OCI-LY7 (cell line): ENCODE data around the gene GLS. TPM values are rescaled to one million over a fixed set of nuclear protein-coding genes. Genes with fewer than 3 reads are reported as not detected.
"Not testable (repeated sequence)": the region's sequence is repeated elsewhere in the genome, so short reads cannot be mapped to it uniquely, and the experiment has no call there.

Experiments used
- BruUV-seq: library from RNA; stranded (reverse); fragments of 400-500 nt; replicated peaks from 2 replicates; lab custom pipeline; 2021; lab: Mats Ljungman, UMichigan
- CTCF ChIA-PET: fragments of 300-600 bp; sonication (Branson Sonifier 250); formaldehyde crosslinking; loops from one replicate; lab custom pipeline; 2022; ENCODE audit warnings: antibody characterized with exemption; ENCODE audit not compliant: unreplicated experiment; lab: Charles Lee
- POLR2A ChIA-PET: fragments of 300-600 bp; sonication (Branson Sonifier 250); formaldehyde crosslinking; loops from one replicate; lab custom pipeline; 2022; ENCODE audit warnings: antibody characterized with exemption; lab: Charles Lee
- DNase-seq: peaks from one replicate; pipeline ENCODE4 v3.0.0-alpha.2; 2015; ENCODE audit warnings: low spot score
- H2AFZ ChIP-seq: fragments of 200-600 bp; sonication (generic), shearing (Covaris generic); 2 replicates; pipeline ENCODE4 v1.6.1; 2014; ENCODE audit warnings: mild to moderate bottlenecking, antibody characterized with exemption, low read length, moderate library complexity
- H3K27ac ChIP-seq: fragments of 200-600 bp; sonication (generic); 2 replicates; pipeline ENCODE4 v1.5.1; 2014; ENCODE audit warnings: mixed run types, low read depth, mild to moderate bottlenecking, moderate library complexity, low read length, inconsistent platforms; ENCODE audit not compliant: poor library complexity, severe bottlenecking
- H3K36me3 ChIP-seq: fragments of 200-600 bp; sonication (generic); 2 replicates; pipeline ENCODE4 v1.6.1; 2014; ENCODE audit warnings: mild to moderate bottlenecking, antibody characterized with exemption, low read length, moderate library complexity, mixed read lengths; ENCODE audit not compliant: insufficient read depth
- H3K4me1 ChIP-seq: fragments of 200-600 bp; sonication (generic); 2 replicates; pipeline ENCODE4 v1.5.1; 2014; ENCODE audit warnings: mild to moderate bottlenecking, low read length; ENCODE audit not compliant: insufficient read depth, poor library complexity, severe bottlenecking
- H3K4me2 ChIP-seq: fragments of 200-600 bp; sonication (generic); 2 replicates; pipeline ENCODE4 v1.6.1; 2014; ENCODE audit warnings: mild to moderate bottlenecking, low read length
- H3K4me3 ChIP-seq: fragments of 200-600 bp; sonication (generic); 2 replicates; pipeline ENCODE4 v1.5.1; 2014; ENCODE audit warnings: mild to moderate bottlenecking, low read depth, low read length; ENCODE audit not compliant: poor library complexity, severe bottlenecking
- H3K79me2 ChIP-seq: fragments of 200-600 bp; sonication (generic); 2 replicates; pipeline ENCODE4 v1.6.1; 2016; ENCODE audit warnings: low read depth, mild to moderate bottlenecking, low read length, moderate library complexity, mixed read lengths; ENCODE audit not compliant: insufficient read depth
- H3K9me2 ChIP-seq: fragments of 200-600 bp; sonication (generic); 2 replicates; pipeline ENCODE4 v1.6.1; 2016; ENCODE audit warnings: mild to moderate bottlenecking, low read length, mixed read lengths; ENCODE audit not compliant: insufficient read depth
- H3K9me3 ChIP-seq: fragments of 200-600 bp; sonication (generic); 2 replicates; pipeline ENCODE4 v1.6.1; 2014; ENCODE audit warnings: mild to moderate bottlenecking, mixed run types, low read length, mixed read lengths
- H4K20me1 ChIP-seq: fragments of 200-600 bp; sonication (generic); 2 replicates; pipeline ENCODE4 v1.6.1; 2014; ENCODE audit warnings: mild to moderate bottlenecking, antibody characterized with exemption, low read length, moderate library complexity, mixed read lengths; ENCODE audit not compliant: insufficient read depth
- EZH2phosphoT487 ChIP-seq: fragments of 200-600 bp; sonication (generic); IDR thresholded peaks from 2 replicates; pipeline ENCODE4 v1.6.1; 2018; ENCODE audit warnings: low read depth, borderline replicate concordance, mild to moderate bottlenecking, mixed run types, antibody characterized with exemption, low read length, moderate library complexity, mixed read lengths
- intact Hi-C: fragments of 100-400 bp; cut with micrococcal nuclease; formaldehyde crosslinking; loops from one replicate; pipeline ENCODE4 v1.10.0; 2022; ENCODE audit not compliant: unreplicated experiment
- total RNA-seq, 2 experiments: library from RNA; depleted of rRNA in 1 of 2; stranded (reverse); fragments of >200 nt in 1 of 2; shearing (Covaris generic) in 1 of 2; gene quantifications; 2 replicates each; pipeline ENCODE4 v1.2.3, GENCODE V29; 2014 to 2022
- TF ChIP-seq, protein P1 (sequence below): fragments of 200-600 bp; sonication (generic); conservative IDR thresholded peaks from 2 replicates; pipeline ENCODE4 v1.5.1; 2014; ENCODE audit warnings: mild to moderate bottlenecking, antibody characterized with exemption, low read length, moderate library complexity, mixed read lengths

The GLS gene
- total RNA-seq, 2 experiments from 2014 or later = 102 to 103 TPM

DNA sequence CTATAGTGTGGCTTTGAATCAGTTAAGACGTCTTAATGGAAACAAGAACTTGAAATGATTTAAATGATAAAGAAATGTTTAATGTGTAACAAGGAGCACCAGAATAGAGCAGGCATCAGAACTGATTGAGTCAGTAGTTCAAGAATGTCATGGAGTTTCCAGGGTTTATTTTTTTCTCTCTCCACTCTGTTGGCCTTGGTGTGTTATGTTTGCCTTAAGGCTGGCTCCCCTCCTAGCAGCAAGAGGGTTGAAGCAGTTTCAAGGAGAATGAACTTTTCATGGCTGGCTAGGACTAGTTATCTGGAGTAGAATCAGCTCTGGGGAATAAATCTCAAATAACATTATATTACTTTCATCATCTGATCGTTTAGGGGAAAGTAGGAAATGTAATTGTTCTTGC, 13.4 kb upstream of the GLS start:
- H4K20me1 ChIP-seq = no peaks in the 10 kb centered on the region
- CTCF ChIA-PET = no interaction called here
- H3K36me3 ChIP-seq = no peaks in the 10 kb centered on the region
- intact Hi-C loops = no loop called here
- H3K4me2 ChIP-seq = no peak overlapping the region
- no TSS peak for BruUV-seq
- H3K9me3 ChIP-seq = no peaks in the 10 kb centered on the region
- no peak for TF ChIP-seq EZH2phosphoT487
- TF ChIP-seq, protein P1, sequence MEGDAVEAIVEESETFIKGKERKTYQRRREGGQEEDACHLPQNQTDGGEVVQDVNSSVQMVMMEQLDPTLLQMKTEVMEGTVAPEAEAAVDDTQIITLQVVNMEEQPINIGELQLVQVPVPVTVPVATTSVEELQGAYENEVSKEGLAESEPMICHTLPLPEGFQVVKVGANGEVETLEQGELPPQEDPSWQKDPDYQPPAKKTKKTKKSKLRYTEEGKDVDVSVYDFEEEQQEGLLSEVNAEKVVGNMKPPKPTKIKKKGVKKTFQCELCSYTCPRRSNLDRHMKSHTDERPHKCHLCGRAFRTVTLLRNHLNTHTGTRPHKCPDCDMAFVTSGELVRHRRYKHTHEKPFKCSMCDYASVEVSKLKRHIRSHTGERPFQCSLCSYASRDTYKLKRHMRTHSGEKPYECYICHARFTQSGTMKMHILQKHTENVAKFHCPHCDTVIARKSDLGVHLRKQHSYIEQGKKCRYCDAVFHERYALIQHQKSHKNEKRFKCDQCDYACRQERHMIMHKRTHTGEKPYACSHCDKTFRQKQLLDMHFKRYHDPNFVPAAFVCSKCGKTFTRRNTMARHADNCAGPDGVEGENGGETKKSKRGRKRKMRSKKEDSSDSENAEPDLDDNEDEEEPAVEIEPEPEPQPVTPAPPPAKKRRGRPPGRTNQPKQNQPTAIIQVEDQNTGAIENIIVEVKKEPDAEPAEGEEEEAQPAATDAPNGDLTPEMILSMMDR = no peak
- no peaks in the 10 kb centered on the region for H3K79me2 ChIP-seq
- POLR2A ChIA-PET = interaction anchor here (0.6 to 1.1 kb wide), 3 partner anchors 8 to 148 kb away, joined by 3 to 5 read pairs (median 4); no protein-coding TSS in a partner anchor
- DNase-seq = no peak
- no peak overlapping the region for H2AFZ ChIP-seq
- no peaks in the 10 kb centered on the region for H3K4me1 ChIP-seq
- H3K4me3 ChIP-seq = no peak overlapping the region
- no peaks in the 10 kb centered on the region for H3K9me2 ChIP-seq
- no peak overlapping the region for H3K27ac ChIP-seq

DNA sequence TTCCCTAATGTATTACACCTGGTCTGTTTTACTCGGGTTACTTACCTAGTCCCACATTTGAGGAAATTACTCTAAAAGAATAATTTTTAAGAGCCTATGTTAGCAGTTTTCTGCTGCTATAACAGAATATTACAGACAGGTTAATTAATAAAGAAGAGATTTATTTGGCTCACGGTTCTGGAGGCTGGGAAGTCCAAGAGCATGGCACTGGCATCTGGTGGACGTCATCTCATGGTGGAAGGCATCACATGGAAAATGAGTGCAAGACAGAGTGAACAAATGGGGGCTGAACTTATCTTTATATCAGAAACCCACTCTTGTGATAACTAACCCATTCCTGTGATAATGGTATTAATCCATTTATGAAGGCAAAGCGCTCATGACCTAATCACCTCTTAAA, 12.8 kb upstream of the GLS start:
- H3K4me3 ChIP-seq = no peak overlapping the region
- no peak overlapping the region for H2AFZ ChIP-seq
- ChIA-PET CTCF (no interaction called here), POLR2A (no interaction called here)
- intact Hi-C loops = no loop called here
- no peak for DNase-seq
- H3K9me2 ChIP-seq = no peaks in the 10 kb centered on the region
- H3K27ac ChIP-seq = no peak overlapping the region
- H3K36me3 ChIP-seq = no peaks in the 10 kb centered on the region
- no peaks in the 10 kb centered on the region for H3K4me1 ChIP-seq
- no peaks in the 10 kb centered on the region for H3K79me2 ChIP-seq
- no peaks in the 10 kb centered on the region for H3K9me3 ChIP-seq
- TF ChIP-seq EZH2phosphoT487 = no peak
- TF ChIP-seq, protein P1 = no peak
- H4K20me1 ChIP-seq = no peaks in the 10 kb centered on the region
- no peak overlapping the region for H3K4me2 ChIP-seq
- no TSS peak for BruUV-seq

DNA sequence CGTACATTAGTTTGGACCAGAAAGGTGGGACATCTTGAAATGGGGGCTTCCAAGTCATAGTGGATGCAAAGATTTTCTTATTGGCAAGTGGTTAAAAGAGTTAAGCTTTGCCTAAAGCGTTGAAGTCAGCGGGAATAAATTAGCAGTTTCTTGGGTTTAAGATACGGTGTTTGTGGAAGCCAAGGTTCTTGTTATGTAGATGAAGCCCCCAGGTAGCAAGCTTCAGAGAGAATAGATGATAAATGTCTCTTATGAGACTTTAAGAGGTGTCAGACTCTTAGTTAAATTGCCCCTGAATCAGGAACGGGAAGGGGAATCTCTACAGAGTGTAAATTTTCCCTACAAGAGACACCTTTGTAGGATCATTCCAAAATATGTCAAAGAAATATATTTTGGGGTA, 10.9 kb upstream of the GLS start:
- intact Hi-C loops = no loop called here
- POLR2A ChIA-PET = interaction anchor here (0.6 kb wide), 1 partner anchor 23 kb away, joined by 3 read pairs; no protein-coding TSS in a partner anchor

DNA sequence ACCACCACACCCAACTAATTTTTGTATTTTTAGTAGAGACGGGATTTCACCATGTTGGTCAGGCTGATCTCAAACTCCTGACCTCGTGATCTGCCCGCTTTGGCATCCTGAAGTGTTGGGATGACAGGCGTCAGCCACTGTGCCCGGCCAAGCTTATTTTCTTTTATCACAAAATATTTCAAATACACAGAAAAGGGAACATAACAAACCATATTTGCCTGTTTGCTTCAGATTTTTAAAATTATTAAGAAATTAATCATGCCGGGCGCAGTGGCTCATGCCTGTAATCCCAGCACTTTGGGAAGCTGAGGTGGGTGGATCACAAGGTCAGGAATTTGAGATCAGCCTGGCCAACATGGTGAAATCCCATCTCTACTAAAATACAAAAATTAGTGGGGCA, 7.2 kb upstream of the GLS start:
- CTCF ChIA-PET, H3K9me2 ChIP-seq, H3K79me2 ChIP-seq, DNase-seq, H3K4me3 ChIP-seq, H3K27ac ChIP-seq, POLR2A ChIA-PET, BruUV-seq, H3K4me1 ChIP-seq, H3K9me3 ChIP-seq, H2AFZ ChIP-seq, intact Hi-C loops, H3K36me3 ChIP-seq, H4K20me1 ChIP-seq, H3K4me2 ChIP-seq: not testable (repeated sequence)

More for the DNA sequence above, 10.9 kb upstream of the GLS start:
- no peak overlapping the region for H3K27ac ChIP-seq
- TF ChIP-seq, protein P1 = no peak
- TF ChIP-seq EZH2phosphoT487 = no peak
- no peak overlapping the region for H3K4me2 ChIP-seq
- no peaks in the 10 kb centered on the region for H3K36me3 ChIP-seq
- H3K9me3 ChIP-seq = no peaks in the 10 kb centered on the region
- H3K79me2 ChIP-seq = no peaks in the 10 kb centered on the region
- CTCF ChIA-PET = no interaction called here
- H3K9me2 ChIP-seq = no peaks in the 10 kb centered on the region
- no TSS peak for BruUV-seq
- DNase-seq = no peak
- H4K20me1 ChIP-seq = no peaks in the 10 kb centered on the region
- no peaks in the 10 kb centered on the region for H3K4me1 ChIP-seq
- H3K4me3 ChIP-seq = no peak overlapping the region
- no peak overlapping the region for H2AFZ ChIP-seq
